HCT116 (cell line): Measurements from ENCODE around the gene GDI1. TPM values are rescaled to one million over a fixed set of nuclear protein-coding genes. Genes with fewer than 3 reads are reported as not detected.
A peak's percentile ranks its signal among the peaks of the same experiment; 100 is the strongest.

ENCODE experiments used
- ATAC-seq: fragments of 200-7000 bp; cut with Tn5 transposase; 2 replicates; pipeline ENCODE4 v1.9.1; 2020; ENCODE audit warnings: mild to moderate bottlenecking, moderate library complexity
- BruUV-seq: library from RNA; stranded (reverse); fragments of 400-500 nt; replicated peaks from 2 replicates; lab custom pipeline; 2021; lab: Mats Ljungman, UMichigan
- CTCF ChIA-PET: fragments of 300-600 bp; sonication (Branson Sonifier 250); formaldehyde crosslinking; loops from one replicate; lab custom pipeline; 2021; ENCODE audit warnings: antibody characterized with exemption; lab: Charles Lee
- POLR2A ChIA-PET: fragments of 300-600, 350-600 bp; sonication (Branson Sonifier 250); formaldehyde crosslinking; loops from one replicate; lab custom pipeline; 2021; ENCODE audit warnings: antibody characterized with exemption; lab: Charles Lee
- RAD21 ChIA-PET, 2 experiments: fragments of 300-600 bp; sonication (Branson Sonifier 250); formaldehyde crosslinking; loops; one replicate each; lab custom pipeline; 2023; ENCODE audit warnings: low total read pairs in 2 of 2; ENCODE audit not compliant: uncharacterized antibody in 2 of 2, unreplicated experiment in 2 of 2, low non-redundant PET in 1 of 2; lab: Charles Lee
- DNase-seq: peaks from one replicate; pipeline ENCODE4 v3.0.0-alpha.2; 2010; ENCODE audit warnings: low read depth, low spot score
- H2AFZ ChIP-seq: fragments of 200-600 bp; shearing (Covaris generic), sonication (generic); 2 replicates; pipeline ENCODE4 v1.6.1; 2017; ENCODE audit warnings: low read depth, mixed run types, mixed read lengths, antibody characterized with exemption, low read length; ENCODE audit not compliant: poor library complexity, severe bottlenecking
- H3K27ac ChIP-seq: 2 replicates; pipeline ENCODE4 v1.5.1; 2012; ENCODE audit warnings: low read depth, low read length
- H3K27me3 ChIP-seq: fragments of 200-600 bp; sonication (generic); 2 replicates; pipeline ENCODE4 v1.6.1; 2016; ENCODE audit warnings: mixed run types, low read length, mixed read lengths; ENCODE audit not compliant: insufficient read depth
- H3K36me3 ChIP-seq, 2 experiments: fragments of 200-500 bp in 1 of 2; fragments of 200-600 bp in 1 of 2; sonication (Bioruptor generic) in 1 of 2; sonication (generic) in 1 of 2; 2 replicates each; pipeline versions ENCODE4 v1.5.1 to v1.6.1; 2014 to 2016; ENCODE audit warnings: low read length in 2 of 2, inconsistent platforms in 1 of 2, mixed read lengths in 1 of 2, mixed run types in 1 of 2; ENCODE audit not compliant: insufficient read depth in 2 of 2, control insufficient read depth in 1 of 2
- H3K4me1 ChIP-seq, 2 experiments: fragments of 200-600 bp in 1 of 2; sonication (generic) in 1 of 2; 2 replicates each; pipeline versions ENCODE4 v1.5.1 to v1.6.1; 2012 to 2017; ENCODE audit warnings: low read length in 2 of 2, inconsistent platforms in 1 of 2, mild to moderate bottlenecking in 1 of 2, mixed read lengths in 1 of 2, mixed run types in 1 of 2, moderate library complexity in 1 of 2; ENCODE audit not compliant: insufficient read depth in 2 of 2, control insufficient read depth in 1 of 2
- H3K4me2 ChIP-seq: fragments of 200-600 bp; sonication (generic); 2 replicates; pipeline ENCODE4 v1.6.1; 2017; ENCODE audit warnings: mixed run types, low read length, mixed read lengths
- H3K4me3 ChIP-seq, 2 experiments: fragments of 200-600 bp in 1 of 2; sonication (generic) in 1 of 2; replicated peaks in 1 of 2; 2 replicates each; pipeline ENCODE4 v1.5.1; 2011 to 2016; ENCODE audit warnings: low read length in 2 of 2, control low read depth in 1 of 2, low read depth in 1 of 2, mild to moderate bottlenecking in 1 of 2, mixed read lengths in 1 of 2, mixed run types in 1 of 2
- H3K79me2 ChIP-seq: fragments of 200-600 bp; sonication (generic); 2 replicates; pipeline ENCODE4 v1.6.1; 2017; ENCODE audit warnings: mild to moderate bottlenecking, mixed run types, low read length, moderate library complexity, mixed read lengths; ENCODE audit not compliant: insufficient read depth
- H3K9ac ChIP-seq: fragments of 200-600 bp; sonication (generic); 2 replicates; pipeline ENCODE4 v1.6.1; 2016; ENCODE audit warnings: low read length, mixed read lengths
- H3K9me2 ChIP-seq: fragments of 200-600 bp; sonication (generic), shearing (Covaris generic); 2 replicates; pipeline ENCODE4 v1.6.1; 2017; ENCODE audit warnings: mixed run types, mild to moderate bottlenecking, moderate library complexity; ENCODE audit not compliant: insufficient read depth
- H3K9me3 ChIP-seq, 2 experiments: fragments of 200-500 bp in 1 of 2; fragments of 200-600 bp in 1 of 2; sonication (Bioruptor generic) in 1 of 2; sonication (generic) in 1 of 2; 2 replicates each; pipeline ENCODE4 v1.6.1; 2014 to 2017; ENCODE audit warnings: low read length in 2 of 2, mixed read lengths in 2 of 2, inconsistent platforms in 1 of 2, low read depth in 1 of 2, mild to moderate bottlenecking in 1 of 2, mixed run types in 1 of 2, moderate library complexity in 1 of 2; ENCODE audit not compliant: control insufficient read depth in 1 of 2, insufficient read depth in 1 of 2
- H4K20me1 ChIP-seq: fragments of 200-600 bp; sonication (generic), shearing (Covaris generic); 2 replicates; pipeline ENCODE4 v1.6.1; 2017; ENCODE audit warnings: mixed run types, mild to moderate bottlenecking, moderate library complexity; ENCODE audit not compliant: insufficient read depth
- CBX3 ChIP-seq: IDR thresholded peaks from 2 replicates; pipeline ENCODE4 v1.6.1; 2012; ENCODE audit warnings: low read depth
- CEBPB ChIP-seq: IDR thresholded peaks from 2 replicates; pipeline ENCODE4 v1.6.1; 2012; ENCODE audit warnings: low read depth
- ELF1 ChIP-seq: IDR thresholded peaks from 2 replicates; pipeline ENCODE4 v1.6.1; 2012; ENCODE audit warnings: low read depth, borderline replicate concordance
- EZH2phosphoT487 ChIP-seq: fragments of 200-600 bp; IDR thresholded peaks from 2 replicates; pipeline ENCODE4 v1.6.1; 2018; ENCODE audit warnings: antibody characterized with exemption, borderline replicate concordance
- FOSL1 ChIP-seq: IDR thresholded peaks from 2 replicates; pipeline ENCODE4 v1.6.1; 2012; ENCODE audit warnings: low read depth
- JUND ChIP-seq: IDR thresholded peaks from 2 replicates; pipeline ENCODE4 v1.6.1; 2012
- POLR2A ChIP-seq: IDR thresholded peaks from 2 replicates; pipeline ENCODE4 v1.7.0; 2011; ENCODE audit warnings: borderline replicate concordance; ENCODE audit not compliant: insufficient read depth, insufficient read length; ENCODE audit errors: extremely low read depth
- POLR2AphosphoS5 ChIP-seq: IDR thresholded peaks from 2 replicates; pipeline ENCODE4 v1.6.1; 2011; ENCODE audit warnings: mild to moderate bottlenecking, low read depth, low read length, moderate library complexity
- RAD21 ChIP-seq: IDR thresholded peaks from 2 replicates; pipeline ENCODE4 v1.6.1; 2012; ENCODE audit warnings: low read depth, mild to moderate bottlenecking
- TCF7L2 ChIP-seq: IDR thresholded peaks from 2 replicates; pipeline ENCODE4 v1.7.0; 2011; ENCODE audit warnings: borderline replicate concordance, inconsistent platforms; ENCODE audit not compliant: insufficient read depth, insufficient read length; ENCODE audit errors: extremely low read depth
- YY1 ChIP-seq: IDR thresholded peaks from 2 replicates; pipeline ENCODE4 v1.6.1; 2011; ENCODE audit warnings: low read length, low read depth, moderate library complexity, mild to moderate bottlenecking; ENCODE audit not compliant: insufficient replicate concordance; ENCODE audit errors: extremely low read depth
- ZFX ChIP-seq: fragments of 450-650 bp; IDR thresholded peaks from 2 replicates; pipeline ENCODE4 v1.6.1; 2017
- ZNF274 ChIP-seq: fragments of 200-500 bp; sonication (Bioruptor generic); IDR thresholded peaks from 2 replicates; pipeline ENCODE4 v1.6.1; 2014; ENCODE audit warnings: mild to moderate bottlenecking, low read depth, low read length, inconsistent platforms
- intact Hi-C: fragments of 100-400 bp; cut with micrococcal nuclease; formaldehyde crosslinking; loops from 2 replicates; pipeline ENCODE4 v1.10.0; 2022
- total RNA-seq: library from RNA; stranded (reverse); gene quantifications from one replicate; pipeline ENCODE4 v1.2.1, GENCODE V29; 2021; ENCODE audit not compliant: unreplicated experiment
- TF ChIP-seq, protein P1 (sequence below): IDR thresholded peaks from 2 replicates; pipeline ENCODE4 v1.6.1; 2012
- TF ChIP-seq, protein P2 (sequence below): IDR thresholded peaks from 2 replicates; pipeline ENCODE4 v1.6.1; 2011; ENCODE audit warnings: mild to moderate bottlenecking, low read length, moderate library complexity; ENCODE audit not compliant: insufficient replicate concordance; ENCODE audit errors: extremely low read depth

GDI1 gene
- total RNA-seq, 1 experiment from 2014 or later, result 122 TPM

DNA sequence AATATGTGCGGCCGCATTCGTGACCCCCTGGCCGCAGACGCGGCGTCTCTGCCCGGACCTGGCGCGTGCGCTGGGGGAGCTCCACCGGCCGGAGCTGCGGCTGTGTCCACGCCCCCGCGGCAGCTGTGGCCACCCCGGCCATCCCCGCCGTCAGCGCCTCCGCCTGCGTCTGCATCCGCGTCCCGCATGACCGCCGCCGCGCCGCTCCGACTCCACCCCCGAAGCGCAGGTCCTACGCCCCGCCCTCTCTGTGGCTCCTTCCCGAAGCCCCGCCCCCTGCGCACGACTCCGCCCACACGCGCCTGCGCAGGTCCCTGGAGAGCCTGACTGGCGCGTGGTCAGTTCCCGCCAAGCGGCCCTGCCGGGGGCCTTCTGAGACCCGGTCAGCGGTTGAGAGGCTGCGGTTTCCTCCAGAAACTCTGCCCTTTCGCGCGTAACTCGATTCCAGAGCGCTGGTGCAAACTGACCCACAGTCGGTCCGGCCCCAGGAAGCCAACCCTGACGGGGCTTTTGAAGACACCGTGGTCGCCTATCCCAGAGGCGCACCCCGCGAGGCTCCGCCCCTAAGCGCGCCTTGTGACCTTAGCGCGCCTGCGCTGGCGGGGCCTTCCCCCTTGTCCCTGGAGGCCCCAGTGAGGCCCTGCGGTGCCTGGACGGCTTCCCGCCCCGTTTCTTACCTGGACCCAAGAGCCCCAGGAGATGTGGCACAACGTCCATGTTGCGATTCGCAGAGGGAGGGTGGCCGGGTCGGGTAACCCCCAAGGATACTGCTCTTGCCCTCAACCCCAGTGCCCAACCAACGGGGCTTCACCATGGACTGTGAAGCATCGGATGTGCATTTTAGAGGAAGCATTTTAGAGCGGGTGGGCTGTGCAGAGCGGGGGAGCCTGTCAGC is 42.0 kb downstream of the GDI1 start, which contains the start of gene LAGE3:
LAGE3 (minus strand) TSS at position 554 of the 895 bp plus-strand sequence; CDS start at position 188, 366 bp downstream.
- H3K9ac ChIP-seq, result peak within 1 kb of the TSS; percentile 60
- no peak within 1 kb of the TSS for H2AFZ ChIP-seq
- no peaks in the 10 kb centered on the region for H4K20me1 ChIP-seq
- peak within 1 kb of the TSS; percentile 71 for H3K4me2 ChIP-seq
- ChIA-PET CTCF (no interaction called here), RAD21 (interaction anchor here in 1 of 2 experiments (0.5 kb wide), 1 partner anchor 357 kb away, joined by 3 read pairs; no protein-coding TSS in a partner anchor), POLR2A (interaction anchor here (1.1 kb wide), 1 partner anchor 26 kb away, joined by 3 read pairs; no protein-coding TSS in a partner anchor)
- intact Hi-C loops, result loop anchor here (5.0 kb wide), 2 partner anchors 37 to 72 kb away; partner anchors contain the start of genes DNASE1L1 and FAM50A
- DNase-seq (peak; percentile 69), ATAC-seq (peak; percentile 89)
- H3K4me1 ChIP-seq, result peaks cover 3 to 10% of the 10 kb centered on the region in 2 experiments; a peak in 3 of 4 replicates
- BruUV-seq, result TSS peak; percentile 30
- H3K27ac ChIP-seq, result peak within 1 kb of the TSS; percentile 87
- no peaks in the 10 kb centered on the region for H3K79me2 ChIP-seq
- H3K9me3 ChIP-seq, result no peaks in the 10 kb centered on the region
- H3K4me3 ChIP-seq, result peak within 1 kb of the TSS; percentile 53 to 60
- H3K9me2 ChIP-seq, result no peaks in the 10 kb centered on the region
- no peaks in the 10 kb centered on the region for H3K27me3 ChIP-seq
- H3K36me3 ChIP-seq, result no peaks in the 10 kb centered on the region
- TF ChIP-seq TCF7L2, result peak; percentile 80
- TF ChIP-seq EZH2phosphoT487, result no peak
- peak; percentile 45 for TF ChIP-seq POLR2A
- TF ChIP-seq CBX3, result no peak
- TF ChIP-seq POLR2AphosphoS5, result peak; percentile 58
- TF ChIP-seq ZFX, result peak; percentile 40; the same call in 1 of the 2 replicates

DNA sequence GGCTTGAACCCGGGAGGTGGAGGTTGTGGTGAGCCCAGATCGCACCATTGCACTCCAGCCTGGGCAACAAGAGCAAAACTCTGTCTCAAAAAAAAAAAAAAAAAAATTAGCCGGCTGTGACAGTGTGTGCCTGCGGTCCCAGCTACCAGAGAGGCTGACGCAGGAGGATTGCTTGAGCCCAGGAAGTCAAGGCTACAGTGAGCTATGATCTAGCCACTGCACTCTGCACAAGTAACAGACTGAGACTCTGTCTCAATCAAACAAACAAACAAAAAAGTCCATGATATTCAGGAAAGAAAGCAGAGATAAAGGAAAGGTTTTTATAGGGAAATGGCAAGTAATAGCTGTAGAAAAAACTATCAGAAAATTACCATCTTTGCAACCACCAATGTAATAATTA is 44.2 kb downstream of the GDI1 start:
- no peaks in the 10 kb centered on the region for H4K20me1 ChIP-seq
- H3K79me2 ChIP-seq, result peaks cover 15% of the 10 kb centered on the region
- H3K4me1 ChIP-seq, result peaks cover 10 to 27% of the 10 kb centered on the region in 2 experiments
- H3K9me2 ChIP-seq, result no peaks in the 10 kb centered on the region
- no peak overlapping the region for H3K4me3 ChIP-seq
- ATAC-seq, result no peak
- no peak overlapping the region for H3K9ac ChIP-seq
- H3K27ac ChIP-seq, result no peak overlapping the region
- no peaks in the 10 kb centered on the region for H3K27me3 ChIP-seq
- no peak overlapping the region for H3K4me2 ChIP-seq
- TF ChIP-seq FOSL1 (no peak), TCF7L2 (no peak), ZNF274 (no peak), JUND (no peak), RAD21 (no peak), ELF1 (no peak), CEBPB (no peak), YY1 (no peak)
- TF ChIP-seq, protein P1, sequence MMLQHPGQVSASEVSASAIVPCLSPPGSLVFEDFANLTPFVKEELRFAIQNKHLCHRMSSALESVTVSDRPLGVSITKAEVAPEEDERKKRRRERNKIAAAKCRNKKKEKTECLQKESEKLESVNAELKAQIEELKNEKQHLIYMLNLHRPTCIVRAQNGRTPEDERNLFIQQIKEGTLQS, result no peak
- TF ChIP-seq, protein P2, sequence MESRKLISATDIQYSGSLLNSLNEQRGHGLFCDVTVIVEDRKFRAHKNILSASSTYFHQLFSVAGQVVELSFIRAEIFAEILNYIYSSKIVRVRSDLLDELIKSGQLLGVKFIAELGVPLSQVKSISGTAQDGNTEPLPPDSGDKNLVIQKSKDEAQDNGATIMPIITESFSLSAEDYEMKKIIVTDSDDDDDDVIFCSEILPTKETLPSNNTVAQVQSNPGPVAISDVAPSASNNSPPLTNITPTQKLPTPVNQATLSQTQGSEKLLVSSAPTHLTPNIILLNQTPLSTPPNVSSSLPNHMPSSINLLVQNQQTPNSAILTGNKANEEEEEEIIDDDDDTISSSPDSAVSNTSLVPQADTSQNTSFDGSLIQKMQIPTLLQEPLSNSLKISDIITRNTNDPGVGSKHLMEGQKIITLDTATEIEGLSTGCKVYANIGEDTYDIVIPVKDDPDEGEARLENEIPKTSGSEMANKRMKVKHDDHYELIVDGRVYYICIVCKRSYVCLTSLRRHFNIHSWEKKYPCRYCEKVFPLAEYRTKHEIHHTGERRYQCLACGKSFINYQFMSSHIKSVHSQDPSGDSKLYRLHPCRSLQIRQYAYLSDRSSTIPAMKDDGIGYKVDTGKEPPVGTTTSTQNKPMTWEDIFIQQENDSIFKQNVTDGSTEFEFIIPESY, result no peak
- no peaks in the 10 kb centered on the region for H3K9me3 ChIP-seq
- RAD21 ChIA-PET, result no interaction called here
- intact Hi-C loops, result no loop called here
- CTCF ChIA-PET, result no interaction called here
- BruUV-seq, result no TSS peak
- POLR2A ChIA-PET, result interaction anchor here (1.4 kb wide), 1 partner anchor 9 kb away, joined by 4 read pairs; the partner anchor contains the start of gene SLC10A3
- peaks cover 0 to 10% of the 10 kb centered on the region in 2 experiments; a peak in 1 of 4 replicates for H3K36me3 ChIP-seq
- no peak overlapping the region for H2AFZ ChIP-seq
- no peak for DNase-seq
